Lung (tissue), 12 donors: Measurements from ENCODE around the gene OR10G7. TPM values are rescaled to one million over a fixed set of nuclear protein-coding genes. Genes with fewer than 3 reads are reported as not detected.

Experiments used
- ATAC-seq: fragments of 200-7000 bp; cut with Tn5 transposase; one replicate; pipeline ENCODE4 v1.9.1; 2020; ENCODE audit warnings: moderate number of reproducible peaks; ENCODE audit not compliant: insufficient read depth, low FRiP score
- DNase-seq, 3 donors: peaks; one replicate each; pipeline ENCODE4 v3.0.0-alpha.2; 2013 to 2017
- H3K27ac ChIP-seq, 2 donors: one replicate each; pipeline ENCODE4 v1.5.1; 2013; ENCODE audit warnings: mild to moderate bottlenecking in 2 of 2, moderate library complexity in 2 of 2, control low read depth in 1 of 2, inconsistent platforms in 1 of 2, low read depth in 1 of 2, low read length in 1 of 2
- H3K27me3 ChIP-seq, 3 donors: one replicate each; pipeline ENCODE4 v1.5.1; 2013; ENCODE audit warnings: low read length in 2 of 3; ENCODE audit not compliant: control insufficient read depth in 3 of 3, insufficient read depth in 3 of 3
- H3K36me3 ChIP-seq, 4 donors: one replicate each; pipeline ENCODE4 v1.5.1; 2013; ENCODE audit warnings: low read length in 4 of 4, mild to moderate bottlenecking in 1 of 4, moderate library complexity in 1 of 4; ENCODE audit not compliant: control insufficient read depth in 4 of 4, insufficient read depth in 4 of 4
- H3K4me1 ChIP-seq, 5 donors: one replicate each; pipeline ENCODE4 v1.5.1; 2013; ENCODE audit warnings: low read length in 5 of 5, mild to moderate bottlenecking in 2 of 5, moderate library complexity in 1 of 5; ENCODE audit not compliant: control insufficient read depth in 5 of 5, insufficient read depth in 5 of 5
- H3K4me3 ChIP-seq: one replicate; pipeline ENCODE4 v1.5.1; 2013; ENCODE audit warnings: mild to moderate bottlenecking, control low read depth, moderate library complexity
- H3K9ac ChIP-seq, 2 donors: one replicate each; pipeline ENCODE4 v1.5.1; 2013; ENCODE audit warnings: low read length in 2 of 2, control low read depth in 1 of 2; ENCODE audit not compliant: insufficient read depth in 1 of 2
- H3K9me3 ChIP-seq, 4 donors: one replicate each; pipeline ENCODE4 v1.5.1; 2013; ENCODE audit warnings: low read length in 3 of 4, mild to moderate bottlenecking in 1 of 4, moderate library complexity in 1 of 4; ENCODE audit not compliant: control insufficient read depth in 4 of 4, insufficient read depth in 3 of 4
- CTCF ChIP-seq: IDR thresholded peaks from 2 replicates; pipeline ENCODE4 v1.5.1; 2012; ENCODE audit warnings: mild to moderate bottlenecking; ENCODE audit errors: control extremely low read depth, extremely low read depth
- WGBS, 2 donors: extraction: QIAGEN DNeasy Blood & Tissue Kit; methylation state at CpG; one replicate each; pipeline ENCODE4 v1.1.7; 2013; 5-methylcytosine and 5-hydroxymethylcytosine counted together
- polyA plus RNA-seq, 2 donors: library from polyadenylated mRNA; stranded (reverse); fragments of 200-250 nt; gene quantifications; one replicate each; pipeline ENCODE4 v1.2.1, GENCODE V29; 2013
- total RNA-seq, 2 donors: library from RNA; depleted of rRNA in 1 of 2; stranded (reverse); fragments of >200 nt in 1 of 2; gene quantifications; one replicate each; pipeline ENCODE4 v1.2.1, GENCODE V29; 2014 to 2021
- donor health status: control.
- donor health status: control.
- donor health status: Bipolar disorder and iron deficiency.
- donor health status: healthy.
- donor health status: DM: yes; HTN: yes; CAD: no.

OR10G7 gene
- total and polyA plus RNA-seq, 4 donors: not detected

- Histone ChIP-seq H3K36me3 (no peaks in the 10 kb centered on the region), H3K27me3 (peaks cover 0 to 2% (median 0%) of the 10 kb centered on the region in 3 donors), H3K9ac (no peak overlapping the region), H3K4me3 (no peak overlapping the region), H3K27ac (no peak overlapping the region), H3K4me1 (peaks cover 0 to 24% (median 0%) of the 10 kb centered on the region in 5 donors), H3K9me3 (peaks cover 0 to 1% (median 0%) of the 10 kb centered on the region in 4 donors)
- 65 to 75% methylated on average over 8 of the region's 8 CpGs for WGBS, 2 donors
- ATAC-seq: no peak
- peak; percentile 38 to 71 (median 52) for DNase-seq
- TF ChIP-seq CTCF: no peak
These were observed 38.7 kb upstream of the OR10G7 start for GRCh38 chr11:124079631-124080326.

GRCh38 chr11:124078591-124078990 lies 37.5 kb upstream of the OR10G7 start:
- Histone ChIP-seq H3K36me3 (no peaks in the 10 kb centered on the region), H3K9ac (no peak overlapping the region), H3K9me3 (peaks cover 0 to 1% (median 0%) of the 10 kb centered on the region in 4 donors), H3K4me3 (no peak overlapping the region), H3K27ac (no peak overlapping the region), H3K4me1 (peaks cover 0 to 24% (median 0%) of the 10 kb centered on the region in 5 donors), H3K27me3 (peaks cover 0 to 2% (median 0%) of the 10 kb centered on the region in 3 donors)
- DNase-seq (no peak), ATAC-seq (no peak)
- TF ChIP-seq CTCF: no peak
- 80 to 84% methylated on average over 2 of the region's 2 CpGs for WGBS, 2 donors

GRCh38 chr11:124077266-124077665 lies 36.1 kb upstream of the OR10G7 start:
- WGBS, 2 donors: 61 to 86% methylated on average over 1 of the region's 1 CpG
- Histone ChIP-seq H3K4me1 (peaks cover 0 to 24% (median 0%) of the 10 kb centered on the region in 5 donors), H3K9ac (no peak overlapping the region), H3K27ac (no peak overlapping the region), H3K4me3 (no peak overlapping the region), H3K9me3 (peaks cover 0 to 1% (median 0%) of the 10 kb centered on the region in 4 donors), H3K27me3 (peaks cover 0 to 2% (median 0%) of the 10 kb centered on the region in 3 donors), H3K36me3 (no peaks in the 10 kb centered on the region)
- ATAC-seq (no peak), DNase-seq (no peak)
- no peak for TF ChIP-seq CTCF
